HG03565 (cell line): ENCODE results near the gene GRXCR2.
"Not testable (repeated sequence)": the region's sequence is repeated elsewhere in the genome, so short reads cannot be mapped to it uniquely, and the experiment has no call there.

Experiments
- ATAC-seq: cut with Tn5 transposase; IDR thresholded peaks from one replicate; pipeline ENCODE4 v1.9.1; 2021; ENCODE audit warnings: mild to moderate bottlenecking, moderate library complexity; ENCODE audit not compliant: unreplicated experiment

GRXCR2 gene

GRCh38 chr5:145836241-145836640 is 36.6 kb downstream of the GRXCR2 start:
- ATAC-seq = not testable (repeated sequence)

- ATAC-seq = no peak
Measured at GRCh38 chr5:145835848-145836239, 37.0 kb downstream of the GRXCR2 start.

- peak; percentile 76 for ATAC-seq
Measured at GRCh38 chr5:145834917-145835847, 37.6 kb downstream of the GRXCR2 start, which contains the start of gene PRELID2. TSS of gene PRELID2 (minus strand) at chr5:145835342. CDS start at chr5:145835251, 91 bp downstream.

GRCh38 chr5:145834554-145834916 is 38.3 kb downstream of the GRXCR2 start:
- no peak for ATAC-seq

GRCh38 chr5:145833631-145834200 is 39.1 kb downstream of the GRXCR2 start:
- no peak for ATAC-seq

GRCh38 chr5:145830594-145830993 is 42.2 kb downstream of the GRXCR2 start:
- ATAC-seq = no peak

- no peak for ATAC-seq
Measured at GRCh38 chr5:145829708-145830361, 43.0 kb downstream of the GRXCR2 start.

GRCh38 chr5:145826895-145827674 is 45.7 kb downstream of the GRXCR2 start:
- no peak for ATAC-seq

- ATAC-seq = no peak
Measured at GRCh38 chr5:145825751-145826180, 47.0 kb downstream of the GRXCR2 start.

GRCh38 chr5:145824040-145824439 is 48.8 kb downstream of the GRXCR2 start:
- no peak for ATAC-seq

GRCh38 chr5:145818604-145819003 is 54.2 kb downstream of the GRXCR2 start:
- no peak for ATAC-seq

GRCh38 chr5:145812877-145813276 is 59.9 kb downstream of the GRXCR2 start:
- no peak for ATAC-seq

GRCh38 chr5:145811834-145812625 is 60.8 kb downstream of the GRXCR2 start:
- no peak for ATAC-seq
